Glutamatergic neuron (in vitro differentiated cells): Measurements from ENCODE around the gene SMARCC1. TPM values are rescaled to one million over a fixed set of nuclear protein-coding genes. Genes with fewer than 3 reads are reported as not detected.

Source experiments
- DNase-seq: peaks from one replicate; pipeline ENCODE4 v3.0.0; 2022
- H3K27ac Mint-ChIP-seq: one replicate; pipeline ENCODE4 v1.8.0; 2020; ENCODE audit warnings: mild to moderate bottlenecking, mixed read lengths, inconsistent platforms; ENCODE audit not compliant: unreplicated experiment
- H3K27me3 Mint-ChIP-seq: one replicate; pipeline ENCODE4 v1.8.0; 2020; ENCODE audit warnings: mild to moderate bottlenecking, moderate library complexity, mixed read lengths, inconsistent platforms; ENCODE audit not compliant: unreplicated experiment
- H3K36me3 Mint-ChIP-seq: one replicate; pipeline ENCODE4 v1.8.0; 2020; ENCODE audit warnings: mild to moderate bottlenecking, mixed read lengths, inconsistent platforms; ENCODE audit not compliant: unreplicated experiment
- H3K4me1 Mint-ChIP-seq: one replicate; pipeline ENCODE4 v1.8.0; 2020; ENCODE audit warnings: mild to moderate bottlenecking, low read depth, mixed read lengths, inconsistent platforms; ENCODE audit not compliant: unreplicated experiment
- H3K4me3 Mint-ChIP-seq: one replicate; pipeline ENCODE4 v1.8.0; 2020; ENCODE audit warnings: mild to moderate bottlenecking, mixed read lengths, inconsistent platforms; ENCODE audit not compliant: unreplicated experiment
- H3K9me3 Mint-ChIP-seq: one replicate; pipeline ENCODE4 v1.8.0; 2020; ENCODE audit warnings: mild to moderate bottlenecking, moderate library complexity, mixed read lengths, inconsistent platforms; ENCODE audit not compliant: unreplicated experiment
- CTCF ChIP-seq: fragments of 200-600 bp; sonication (generic); IDR thresholded peaks from one replicate; pipeline ENCODE4 v1.5.0; 2021; ENCODE audit not compliant: partially characterized antibody, unreplicated experiment
- total RNA-seq: library from RNA; stranded (reverse); fragmentation: NEBNext Ultra II Directional; extraction: Animal tissue kit (Norgen Biotek cat#: 25700); gene quantifications from one replicate; pipeline ENCODE4 v1.2.1, GENCODE V29; 2021; ENCODE audit not compliant: unreplicated experiment

SMARCC1 gene
- total RNA-seq, 1 donor from 2014 or later = 196 TPM

- no peak overlapping the region for H3K27ac Mint-ChIP-seq
- no peaks in the 10 kb centered on the region for H3K36me3 Mint-ChIP-seq
- H3K4me3 Mint-ChIP-seq = no peak overlapping the region
- H3K4me1 Mint-ChIP-seq = peaks cover 4% of the 10 kb centered on the region
- no peaks in the 10 kb centered on the region for H3K9me3 Mint-ChIP-seq
- H3K27me3 Mint-ChIP-seq = peaks cover 3% of the 10 kb centered on the region
- no peak for TF ChIP-seq CTCF
- DNase-seq = no peak
These were observed 215.0 kb downstream of the SMARCC1 start for GRCh38 chr3:47566667-47567066.

GRCh38 chr3:47565734-47566550 lies 215.8 kb downstream of the SMARCC1 start:
- Mint-ChIP-seq H3K27me3 (peaks cover 3% of the 10 kb centered on the region), H3K27ac (no peak overlapping the region), H3K36me3 (no peaks in the 10 kb centered on the region), H3K4me1 (no peaks in the 10 kb centered on the region), H3K9me3 (no peaks in the 10 kb centered on the region), H3K4me3 (no peak overlapping the region)
- no peak for TF ChIP-seq CTCF
- no peak for DNase-seq

- TF ChIP-seq CTCF = no peak
- no peak overlapping the region for H3K27ac Mint-ChIP-seq
- no peak for DNase-seq
- H3K36me3 Mint-ChIP-seq = no peaks in the 10 kb centered on the region
- H3K4me3 Mint-ChIP-seq = no peak overlapping the region
- H3K27me3 Mint-ChIP-seq = no peaks in the 10 kb centered on the region
- no peaks in the 10 kb centered on the region for H3K9me3 Mint-ChIP-seq
- no peaks in the 10 kb centered on the region for H3K4me1 Mint-ChIP-seq
These were observed 225.3 kb downstream of the SMARCC1 start for GRCh38 chr3:47556351-47556750.

- TF ChIP-seq CTCF = no peak
- Mint-ChIP-seq H3K27ac (no peak overlapping the region), H3K4me3 (no peak overlapping the region), H3K4me1 (no peaks in the 10 kb centered on the region), H3K9me3 (no peaks in the 10 kb centered on the region), H3K36me3 (no peaks in the 10 kb centered on the region), H3K27me3 (no peaks in the 10 kb centered on the region)
- DNase-seq = no peak
These were observed 227.4 kb downstream of the SMARCC1 start for GRCh38 chr3:47554335-47554734.

- Mint-ChIP-seq H3K27ac (no peak overlapping the region), H3K9me3 (no peaks in the 10 kb centered on the region), H3K4me3 (no peak overlapping the region), H3K36me3 (no peaks in the 10 kb centered on the region), H3K27me3 (no peaks in the 10 kb centered on the region), H3K4me1 (no peaks in the 10 kb centered on the region)
- TF ChIP-seq CTCF = no peak
- DNase-seq = no peak
These were observed 228.3 kb downstream of the SMARCC1 start for GRCh38 chr3:47553407-47553806.
